Neural cell (in vitro differentiated cells): Measurements from ENCODE around the gene SLC30A7. TPM values are rescaled to one million over a fixed set of nuclear protein-coding genes. Genes with fewer than 3 reads are reported as not detected.
A peak's percentile ranks its signal among the peaks of the same experiment; 100 is the strongest.

Experiments
- H2AFZ ChIP-seq: fragments of 200-600, 300-800 bp; sonication (generic), shearing (Covaris generic); 2 replicates; pipeline ENCODE4 v1.6.0; 2014; ENCODE audit warnings: low read depth, mild to moderate bottlenecking, antibody characterized with exemption, low read length, moderate library complexity
- H3F3A ChIP-seq: fragments of 200-600 bp; shearing (Covaris generic); 2 replicates; pipeline ENCODE4 v1.6.1; 2016; ENCODE audit warnings: mild to moderate bottlenecking, moderate library complexity, mixed read lengths, antibody characterized with exemption, low read length; ENCODE audit not compliant: insufficient read depth, poor library complexity, severe bottlenecking
- H3K27ac ChIP-seq: fragments of 200-600, 300-800 bp; sonication (generic), shearing (Covaris generic); 2 replicates; pipeline ENCODE4 v1.5.1; 2014; ENCODE audit warnings: mild to moderate bottlenecking, low read length, moderate library complexity
- H3K27me3 ChIP-seq: fragments of 300-800, 200-600 bp; sonication (generic), shearing (Covaris generic); 2 replicates; pipeline ENCODE4 v1.6.0; 2014; ENCODE audit warnings: mild to moderate bottlenecking, low read depth, low read length, moderate library complexity; ENCODE audit not compliant: insufficient read depth
- H3K36me3 ChIP-seq: fragments of 300-800, 200-600 bp; sonication (generic), shearing (Covaris generic); 2 replicates; pipeline ENCODE4 v1.5.1; 2014; ENCODE audit warnings: mild to moderate bottlenecking, antibody characterized with exemption, low read length, moderate library complexity; ENCODE audit not compliant: insufficient read depth
- H3K4me2 ChIP-seq: fragments of 300-800, 200-600 bp; sonication (generic), shearing (Covaris generic); 2 replicates; pipeline ENCODE4 v1.6.0; 2014; ENCODE audit warnings: mild to moderate bottlenecking, low read length
- H3K4me3 ChIP-seq: fragments of 300-800, 200-600 bp; sonication (generic), shearing (Covaris generic); 2 replicates; pipeline ENCODE4 v1.5.1; 2014; ENCODE audit warnings: mild to moderate bottlenecking, low read length, moderate library complexity
- H3K79me2 ChIP-seq: fragments of 200-600 bp; shearing (Covaris generic); replicated peaks from 2 replicates; pipeline ENCODE4 v1.6.0; 2014; ENCODE audit warnings: mild to moderate bottlenecking, low read length, moderate library complexity; ENCODE audit not compliant: insufficient read depth
- H3K9ac ChIP-seq: fragments of 300-800, 200-600 bp; sonication (generic), shearing (Covaris generic); 2 replicates; pipeline ENCODE4 v1.6.1; 2016; ENCODE audit warnings: mild to moderate bottlenecking, low read length, mixed read lengths
- H3K9me2 ChIP-seq: fragments of 200-600 bp; shearing (Covaris generic); 2 replicates; pipeline ENCODE4 v1.6.1; 2016; ENCODE audit warnings: mild to moderate bottlenecking, low read length, mixed read lengths; ENCODE audit not compliant: insufficient read depth
- H3K9me3 ChIP-seq: fragments of 200-600, 300-800 bp; sonication (generic), shearing (Covaris generic); 2 replicates; pipeline ENCODE4 v1.6.1; 2016; ENCODE audit warnings: mild to moderate bottlenecking, mixed run types, low read length, moderate library complexity, mixed read lengths
- H4K20me1 ChIP-seq: fragments of 200-600 bp; shearing (Covaris generic); 2 replicates; pipeline ENCODE4 v1.6.1; 2016; ENCODE audit warnings: mild to moderate bottlenecking, mixed run types; ENCODE audit not compliant: insufficient read depth
- CTCF ChIP-seq: fragments of 450-650 bp; IDR thresholded peaks from 2 replicates; pipeline ENCODE4 v1.5.1; 2014; ENCODE audit warnings: antibody characterized with exemption, mild to moderate bottlenecking, moderate library complexity; ENCODE audit not compliant: poor library complexity, severe bottlenecking
- EP300 ChIP-seq: fragments of 450-650 bp; conservative IDR thresholded peaks from 2 replicates; pipeline ENCODE4 v1.6.1; 2014; ENCODE audit warnings: antibody characterized with exemption, mild to moderate bottlenecking, moderate library complexity; ENCODE audit not compliant: poor library complexity, severe bottlenecking
- EZH2 ChIP-seq: fragments of 200-600, 300-800 bp; shearing (Covaris generic), sonication (generic); IDR thresholded peaks from 2 replicates; pipeline ENCODE4 v1.6.1; 2014; ENCODE audit warnings: antibody characterized with exemption, low read length, borderline replicate concordance, mild to moderate bottlenecking; ENCODE audit not compliant: insufficient read depth, poor library complexity, severe bottlenecking
- MXI1 ChIP-seq: fragments of 450-650 bp; conservative IDR thresholded peaks from 2 replicates; pipeline ENCODE4 v1.6.1; 2014; ENCODE audit warnings: antibody characterized with exemption, mild to moderate bottlenecking; ENCODE audit not compliant: poor library complexity, severe bottlenecking
- POLR2AphosphoS5 ChIP-seq: IDR thresholded peaks from 2 replicates; pipeline ENCODE4 v1.6.1; 2012
- RAD21 ChIP-seq: fragments of 450-650 bp; conservative IDR thresholded peaks from 2 replicates; pipeline ENCODE4 v1.6.1; 2014; ENCODE audit warnings: antibody characterized with exemption, mild to moderate bottlenecking, moderate library complexity
- REST ChIP-seq: IDR thresholded peaks from 2 replicates; pipeline ENCODE4 v1.6.1; 2012; ENCODE audit warnings: borderline replicate concordance
- SMC3 ChIP-seq: fragments of 450-650 bp; conservative IDR thresholded peaks from 2 replicates; pipeline ENCODE4 v1.6.1; 2014; ENCODE audit warnings: antibody characterized with exemption, mild to moderate bottlenecking, moderate library complexity; ENCODE audit not compliant: poor library complexity
- TAF1 ChIP-seq: IDR thresholded peaks from 2 replicates; pipeline ENCODE4 v1.6.1; 2012; ENCODE audit warnings: low read depth
- polyA plus RNA-seq: library from polyadenylated mRNA; depleted of rRNA; stranded (reverse); fragments of >200 nt; gene quantifications from 2 replicates; pipeline ENCODE4 v1.2.3, GENCODE V29; 2014

Gene SLC30A7
- polyA plus RNA-seq, 1 donor from 2014 or later = 19.8 TPM

GRCh38 chr1:100921110-100921706, 25.3 kb downstream of the SLC30A7 start:
- no peaks in the 10 kb centered on the region for H3F3A ChIP-seq
- H3K4me2 ChIP-seq = no peak overlapping the region
- no peaks in the 10 kb centered on the region for H3K9me3 ChIP-seq
- no peaks in the 10 kb centered on the region for H4K20me1 ChIP-seq
- no peaks in the 10 kb centered on the region for H3K79me2 ChIP-seq
- no peak overlapping the region for H3K4me3 ChIP-seq
- H3K36me3 ChIP-seq = peaks cover 5% of the 10 kb centered on the region
- H3K9me2 ChIP-seq = no peaks in the 10 kb centered on the region
- no peak for TF ChIP-seq MXI1
- TF ChIP-seq SMC3 = peak; percentile 90
- peak; percentile 81 for TF ChIP-seq CTCF
- TF ChIP-seq TAF1 = no peak
- peak; percentile 86 for TF ChIP-seq RAD21
- no peak for TF ChIP-seq EZH2
- H3K27ac ChIP-seq = no peak overlapping the region
- H2AFZ ChIP-seq = no peak overlapping the region
- no peaks in the 10 kb centered on the region for H3K27me3 ChIP-seq
- H3K9ac ChIP-seq = no peak overlapping the region

GRCh38 chr1:100924212-100924611, 28.3 kb downstream of the SLC30A7 start:
- Histone ChIP-seq H3K9me2 (no peaks in the 10 kb centered on the region), H4K20me1 (no peaks in the 10 kb centered on the region), H3K27me3 (no peaks in the 10 kb centered on the region), H3F3A (no peaks in the 10 kb centered on the region), H3K4me2 (no peak overlapping the region), H3K4me3 (no peak overlapping the region), H3K9me3 (no peaks in the 10 kb centered on the region), H3K9ac (no peak overlapping the region), H2AFZ (no peak overlapping the region), H3K36me3 (peaks cover 6% of the 10 kb centered on the region), H3K79me2 (no peaks in the 10 kb centered on the region), H3K27ac (no peak overlapping the region)
- TF ChIP-seq EP300 = no peak
- no peak for TF ChIP-seq RAD21
- TF ChIP-seq MXI1 = no peak
- TF ChIP-seq EZH2 = no peak
- TF ChIP-seq TAF1 = no peak

- H3K9ac ChIP-seq = no peak overlapping the region
- TF ChIP-seq MXI1 (no peak), EZH2 (no peak)
- no peaks in the 10 kb centered on the region for H3F3A ChIP-seq
- no peaks in the 10 kb centered on the region for H4K20me1 ChIP-seq
- peaks cover 6% of the 10 kb centered on the region for H3K36me3 ChIP-seq
- no peaks in the 10 kb centered on the region for H3K27me3 ChIP-seq
- H3K27ac ChIP-seq = no peak overlapping the region
- no peak overlapping the region for H2AFZ ChIP-seq
- no peaks in the 10 kb centered on the region for H3K79me2 ChIP-seq
- H3K9me2 ChIP-seq = no peaks in the 10 kb centered on the region
- H3K4me3 ChIP-seq = no peak overlapping the region
- H3K9me3 ChIP-seq = no peaks in the 10 kb centered on the region
- H3K4me2 ChIP-seq = no peak overlapping the region
Observed at GRCh38 chr1:100924991-100925390, 29.1 kb downstream of the SLC30A7 start.

GRCh38 chr1:100926240-100926639, 30.4 kb downstream of the SLC30A7 start:
- no peak overlapping the region for H3K27ac ChIP-seq
- no peaks in the 10 kb centered on the region for H3K9me3 ChIP-seq
- peaks cover 6% of the 10 kb centered on the region for H3K36me3 ChIP-seq
- H3K27me3 ChIP-seq = no peaks in the 10 kb centered on the region
- no peak overlapping the region for H3K9ac ChIP-seq
- H3K4me3 ChIP-seq = no peak overlapping the region
- H4K20me1 ChIP-seq = no peaks in the 10 kb centered on the region
- no peak overlapping the region for H2AFZ ChIP-seq
- no peak overlapping the region for H3K4me2 ChIP-seq
- no peak for TF ChIP-seq MXI1
- no peak for TF ChIP-seq TAF1
- no peak for TF ChIP-seq CTCF
- TF ChIP-seq REST = no peak
- TF ChIP-seq EP300 = no peak
- TF ChIP-seq POLR2AphosphoS5 = no peak
- TF ChIP-seq RAD21 = no peak
- no peaks in the 10 kb centered on the region for H3K9me2 ChIP-seq
- H3F3A ChIP-seq = no peaks in the 10 kb centered on the region
- no peaks in the 10 kb centered on the region for H3K79me2 ChIP-seq
